Lower leg skin (tissue), 3 donors: ENCODE measurements around the gene DDX10.

Source experiments
- POLR2A ChIP-seq, 2 donors: fragments of 450-650 bp; IDR thresholded peaks; one replicate each; pipeline ENCODE4 v1.6.1; 2016 to 2017; ENCODE audit warnings: antibody characterized with exemption in 2 of 2, mild to moderate bottlenecking in 1 of 2, moderate library complexity in 1 of 2
- TF ChIP-seq, protein P1 (sequence below), 3 donors: fragments of 450-650 bp; IDR thresholded peaks; one replicate each; pipeline ENCODE4 v1.5.1; 2016; ENCODE audit warnings: antibody characterized with exemption in 3 of 3, mild to moderate bottlenecking in 3 of 3, moderate library complexity in 2 of 3

DNA sequence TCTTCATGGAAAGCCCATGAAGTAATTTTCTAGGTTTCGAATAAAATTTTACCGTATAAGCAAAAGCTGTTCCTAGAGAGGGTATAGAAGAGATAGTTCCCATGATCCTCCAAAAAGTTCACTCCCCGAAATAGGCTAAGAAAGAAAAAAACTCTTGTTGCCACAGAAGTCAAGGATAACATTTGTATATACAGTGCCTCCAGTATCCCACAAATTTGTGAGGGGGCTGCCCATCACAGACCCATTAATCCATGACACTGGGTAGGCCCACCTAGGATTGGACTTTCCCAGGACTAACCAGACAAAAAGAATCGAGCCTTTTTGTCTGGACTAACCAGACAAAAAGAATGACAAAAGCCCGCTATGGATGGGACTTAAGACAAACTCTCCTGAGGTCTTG, 233.0 kb downstream of the DDX10 start:
- TF ChIP-seq POLR2A (IDR thresholded peaks at IDR 0.05), result no peak
- TF ChIP-seq, protein P1, sequence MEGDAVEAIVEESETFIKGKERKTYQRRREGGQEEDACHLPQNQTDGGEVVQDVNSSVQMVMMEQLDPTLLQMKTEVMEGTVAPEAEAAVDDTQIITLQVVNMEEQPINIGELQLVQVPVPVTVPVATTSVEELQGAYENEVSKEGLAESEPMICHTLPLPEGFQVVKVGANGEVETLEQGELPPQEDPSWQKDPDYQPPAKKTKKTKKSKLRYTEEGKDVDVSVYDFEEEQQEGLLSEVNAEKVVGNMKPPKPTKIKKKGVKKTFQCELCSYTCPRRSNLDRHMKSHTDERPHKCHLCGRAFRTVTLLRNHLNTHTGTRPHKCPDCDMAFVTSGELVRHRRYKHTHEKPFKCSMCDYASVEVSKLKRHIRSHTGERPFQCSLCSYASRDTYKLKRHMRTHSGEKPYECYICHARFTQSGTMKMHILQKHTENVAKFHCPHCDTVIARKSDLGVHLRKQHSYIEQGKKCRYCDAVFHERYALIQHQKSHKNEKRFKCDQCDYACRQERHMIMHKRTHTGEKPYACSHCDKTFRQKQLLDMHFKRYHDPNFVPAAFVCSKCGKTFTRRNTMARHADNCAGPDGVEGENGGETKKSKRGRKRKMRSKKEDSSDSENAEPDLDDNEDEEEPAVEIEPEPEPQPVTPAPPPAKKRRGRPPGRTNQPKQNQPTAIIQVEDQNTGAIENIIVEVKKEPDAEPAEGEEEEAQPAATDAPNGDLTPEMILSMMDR (IDR thresholded peaks at IDR 0.05), result no peak
